Motor neuron (in vitro differentiated cells): ENCODE measurements around the gene RHOC. TPM values are rescaled to one million over a fixed set of nuclear protein-coding genes. Genes with fewer than 3 reads are reported as not detected.

Experiments used
- ATAC-seq, 8 experiments: fragments of 200-7000 bp; cut with Tn5 transposase; replicated peaks in 6 of 8; 2 replicates each; pipeline ENCODE4 v1.8.0; 2021; ENCODE audit warnings: mild to moderate bottlenecking in 8 of 8, moderate library complexity in 8 of 8
- H3K27ac ChIP-seq, 2 donors: fragments of 250-450 bp; sonication (Bioruptor Pico); 2 replicates each; pipeline ENCODE4 v1.9.0; 2021; ENCODE audit warnings: antibody characterized with exemption in 2 of 2, mild to moderate bottlenecking in 2 of 2, moderate library complexity in 1 of 2
- H3K4me1 ChIP-seq, 2 donors: fragments of 250-450 bp; sonication (Bioruptor Pico); replicated peaks in 1 of 2; 2 replicates each; pipeline ENCODE4 v1.6.1; 2021; ENCODE audit warnings: antibody characterized with exemption in 2 of 2, mild to moderate bottlenecking in 2 of 2, moderate library complexity in 1 of 2
- H3K4me3 ChIP-seq, 5 donors: fragments of 250-450 bp; sonication (Bioruptor Pico); 2 replicates each; pipeline ENCODE4 v1.9.0; 2021; ENCODE audit warnings: antibody characterized with exemption in 5 of 5, mild to moderate bottlenecking in 5 of 5, moderate library complexity in 4 of 5
- WGBS, 10 experiments: fragments of 450-650 bp; shearing (Covaris generic); methylation state at CpG; one replicate each; pipeline ENCODE4 v1.0.0; 2022; 5-methylcytosine and 5-hydroxymethylcytosine counted together
- in situ Hi-C, 9 experiments: fragments of 400-800 bp; cut with MboI; loops; one replicate each; pipeline ENCODE4 v1.15.0; 2021; ENCODE audit warnings: low sequenced_read_pairs in 9 of 9, low pct_unique_long_range_greater_than_20kb in 2 of 9; ENCODE audit not compliant: unreplicated experiment in 9 of 9
- total RNA-seq, 8 experiments: library from RNA; unstranded; fragments of 300-600 nt; gene quantifications; 2 replicates each; pipeline versions ENCODE4 v1.2.3 to v1.2.4, GENCODE V29; 2022

Gene RHOC
- total RNA-seq, 8 experiments from 2014 or later: 57.4 to 468 (median 89.6) TPM

DNA sequence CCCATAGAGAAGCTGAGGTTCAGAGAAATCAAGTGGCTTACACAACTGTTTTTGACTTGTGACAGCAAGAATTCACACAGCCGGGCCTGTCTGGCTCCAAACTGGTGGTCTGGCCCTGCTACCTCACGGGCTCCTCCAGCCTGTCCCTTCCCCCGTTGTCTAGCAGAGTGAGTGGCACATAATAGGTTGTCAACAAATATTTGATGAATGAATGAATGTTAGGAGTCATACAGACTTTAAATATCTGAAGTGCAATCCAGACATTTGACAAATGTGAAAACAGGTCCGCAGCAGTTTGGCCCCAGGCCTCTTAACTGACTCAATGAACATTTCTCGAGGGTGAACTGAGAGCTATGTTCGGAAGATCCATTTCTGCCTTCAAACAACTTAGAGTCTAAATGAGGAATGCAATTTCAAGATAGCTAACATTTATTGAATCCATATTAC lies 1.1 kb upstream of the RHOC start:
- in situ Hi-C loops: loop anchor here in 5 of 9 experiments (10.0 to 25.0 kb wide), 3 partner anchors 313 to 354 kb away; partner anchors contain the start of genes CTTNBP2NL (in 3 of the 5) and LRIG2 (in 2 of the 5)
- 36 to 97% (median 82%) methylated on average over 3 to 6 of the region's 6 CpGs; no CpG with 5 or more reads in 1 of the 10 experiments for WGBS, 10 experiments
- no peak for ATAC-seq
- H3K4me3 ChIP-seq: no peak overlapping the region
- peaks cover 20 to 21% of the 10 kb centered on the region in 2 donors for H3K4me1 ChIP-seq
- H3K27ac ChIP-seq: no peak overlapping the region

DNA sequence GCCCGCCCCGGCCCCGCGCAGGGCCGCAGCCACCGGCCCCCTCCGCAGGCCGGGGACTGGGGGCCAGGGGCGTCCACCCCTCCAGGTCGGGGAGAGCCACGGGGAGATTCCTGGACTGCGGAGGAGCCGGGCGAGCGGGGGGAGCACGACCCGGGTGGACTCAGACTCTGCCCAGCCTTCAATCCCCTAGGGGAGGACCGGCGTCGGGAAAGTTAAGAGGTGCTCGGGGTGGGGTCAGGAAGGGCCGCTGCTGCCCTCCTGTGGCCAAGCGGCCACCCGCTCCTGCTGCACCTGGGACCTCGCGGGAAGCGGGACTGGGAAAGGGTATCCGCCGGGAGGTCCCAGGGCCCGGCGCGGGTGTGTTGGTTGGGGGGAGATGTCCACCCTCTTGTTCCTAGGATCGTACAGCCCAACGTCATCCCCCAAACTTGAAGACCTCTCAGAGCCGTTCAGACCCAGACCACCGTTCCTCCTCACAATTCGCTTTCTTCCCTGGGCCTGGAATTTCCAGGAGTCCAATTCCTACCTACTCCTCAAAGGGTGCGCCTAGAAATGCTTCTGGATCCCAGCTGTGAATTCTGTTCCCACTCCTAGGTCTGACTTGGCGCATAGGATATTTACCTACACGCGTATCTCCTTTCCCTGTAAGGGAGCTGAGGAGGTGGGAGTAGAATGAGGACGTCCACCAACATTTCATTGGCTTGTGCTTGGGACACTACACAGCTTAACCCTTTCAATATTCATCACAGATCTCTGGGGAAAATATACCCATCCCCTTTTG lies 484 bp upstream of the RHOC start:
- 0 to 35% (median 19%) methylated on average over 1 to 13 of the region's 42 CpGs; no CpG with 5 or more reads in 4 of the 10 experiments for WGBS, 10 experiments
- Histone ChIP-seq H3K4me1 (peaks cover 21% of the 10 kb centered on the region in 2 donors), H3K27ac (peak overlapping the region in 1 of 2 donors; percentile 30), H3K4me3 (peak overlapping the region; percentile 40 to 81 (median 47))
- in situ Hi-C loops: loop anchor here in 5 of 9 experiments (10.0 to 25.0 kb wide), 3 partner anchors 313 to 355 kb away; partner anchors contain the start of genes CTTNBP2NL (in 3 of the 5) and LRIG2 (in 2 of the 5)
- peak; percentile 52 to 80 (median 70) for ATAC-seq

DNA sequence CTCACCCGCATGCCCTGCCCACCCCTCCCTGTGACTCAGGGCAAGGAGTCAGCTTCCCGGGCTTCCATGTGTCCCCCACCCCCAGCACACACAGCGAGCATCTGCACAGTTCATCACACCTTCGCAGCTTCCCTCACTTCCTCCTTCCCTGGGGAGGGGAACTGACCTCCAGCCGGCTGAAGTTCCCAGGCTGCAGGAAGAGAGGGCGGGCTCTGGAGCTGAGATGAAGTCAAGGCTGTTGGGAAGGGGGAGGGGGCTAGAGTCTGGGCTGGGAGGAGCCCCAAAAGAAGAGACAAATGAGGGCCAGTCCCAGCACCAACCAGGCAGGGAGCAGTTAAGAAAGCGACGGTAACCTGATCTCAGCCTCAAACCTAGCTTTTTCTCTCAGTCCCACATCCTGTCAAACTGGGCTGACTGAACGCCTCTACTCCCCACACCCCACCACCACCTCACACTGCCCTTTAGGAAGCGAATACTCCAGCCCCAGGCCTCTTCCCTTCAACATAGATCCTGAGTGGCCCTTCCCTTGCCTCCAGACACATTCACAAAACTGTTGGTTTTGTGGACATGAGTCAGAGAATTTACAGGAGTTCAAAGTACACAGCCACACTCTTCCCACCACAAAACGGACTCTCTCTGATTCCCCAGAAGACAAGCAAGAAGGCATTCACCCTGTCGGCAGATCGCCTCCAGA lies 1.8 kb downstream of the RHOC start:
- 0 to 39% (median 10%) methylated on average over 1 to 5 of the region's 13 CpGs; no CpG with 5 or more reads in 3 of the 10 experiments for WGBS, 10 experiments
- Histone ChIP-seq H3K27ac (peak overlapping the region in 1 of 2 donors; percentile 62), H3K4me3 (peak overlapping the region in 3 of 5 donors; percentile 47 to 81 (median 72)), H3K4me1 (peaks cover 30 to 36% of the 10 kb centered on the region in 2 donors)
- ATAC-seq: peak; percentile 42 to 71 (median 53)
- in situ Hi-C loops: loop anchor here in 5 of 9 experiments (10.0 to 25.0 kb wide), 3 partner anchors 310 to 357 kb away; partner anchors contain the start of genes CTTNBP2NL (in 3 of the 5) and LRIG2 (in 2 of the 5)

DNA sequence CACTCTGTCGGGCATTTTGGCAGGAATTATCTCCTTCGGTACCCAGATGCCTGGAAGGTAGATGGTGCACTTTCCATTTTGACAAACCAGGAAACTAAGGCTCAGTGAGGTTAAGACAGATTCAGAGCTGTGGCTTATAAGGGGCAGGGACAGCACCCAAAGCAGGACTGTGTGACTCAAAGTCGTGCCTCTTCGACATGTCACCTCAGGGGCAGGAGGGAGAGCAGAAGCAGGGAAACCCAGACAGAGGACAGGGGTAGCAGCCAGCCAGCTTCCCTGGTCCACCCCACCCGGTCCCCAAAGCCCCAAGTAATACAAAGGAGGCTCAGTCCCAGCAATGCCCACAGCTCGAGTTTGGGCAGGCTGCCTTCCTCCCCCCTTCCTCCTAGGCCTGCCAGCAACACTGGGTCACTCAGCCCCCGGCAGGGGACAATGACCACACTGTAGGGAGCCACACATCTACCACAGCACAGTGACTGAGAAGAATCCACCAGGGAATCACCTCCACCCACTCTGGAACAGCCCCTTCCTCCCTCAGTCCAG lies 2.5 kb downstream of the RHOC start:
- in situ Hi-C loops: loop anchor here in 5 of 9 experiments (10.0 to 25.0 kb wide), 3 partner anchors 310 to 358 kb away; partner anchors contain the start of genes CTTNBP2NL (in 3 of the 5) and LRIG2 (in 2 of the 5)
- peak in 1 of 8 experiments; percentile 41 for ATAC-seq
- Histone ChIP-seq H3K4me1 (peaks cover 30 to 39% of the 10 kb centered on the region in 2 donors), H3K27ac (peak overlapping the region in 1 of 2 donors; percentile 59), H3K4me3 (peak overlapping the region in 3 of 5 donors; percentile 47 to 81 (median 72))
- WGBS, 10 experiments: 60 to 94% (median 66%) methylated on average over 1 to 6 of the region's 7 CpGs; no CpG with 5 or more reads in 6 of the 10 experiments

DNA sequence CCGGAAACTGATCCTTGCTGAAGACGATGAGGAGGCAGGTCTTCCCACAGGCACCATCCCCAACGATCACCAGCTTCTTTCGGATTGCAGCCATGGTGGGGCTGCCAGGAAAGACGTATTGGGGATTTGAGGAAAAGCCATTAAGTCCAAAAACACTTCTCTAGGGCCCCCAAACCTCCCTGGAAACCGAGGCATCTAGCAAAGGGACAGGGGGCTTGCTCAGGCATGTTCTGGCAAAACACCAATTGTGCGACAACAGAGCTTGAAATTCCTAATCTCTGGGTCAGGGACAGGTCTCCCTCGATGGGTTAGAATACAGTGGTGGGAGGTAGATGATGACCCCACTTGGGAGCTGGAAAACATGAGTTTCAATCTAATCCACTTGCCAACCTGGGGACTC lies 3.2 kb downstream of the RHOC start:
- Histone ChIP-seq H3K4me3 (no peak overlapping the region), H3K27ac (no peak overlapping the region), H3K4me1 (peaks cover 30 to 39% of the 10 kb centered on the region in 2 donors)
- WGBS, 10 experiments: 88 to 100% (median 98%) methylated on average over 1 to 8 of the region's 8 CpGs; no CpG with 5 or more reads in 6 of the 10 experiments
- in situ Hi-C loops: loop anchor here in 5 of 9 experiments (10.0 to 25.0 kb wide), 3 partner anchors 309 to 359 kb away; partner anchors contain the start of genes CTTNBP2NL (in 3 of the 5) and LRIG2 (in 2 of the 5)
- ATAC-seq: no peak

DNA sequence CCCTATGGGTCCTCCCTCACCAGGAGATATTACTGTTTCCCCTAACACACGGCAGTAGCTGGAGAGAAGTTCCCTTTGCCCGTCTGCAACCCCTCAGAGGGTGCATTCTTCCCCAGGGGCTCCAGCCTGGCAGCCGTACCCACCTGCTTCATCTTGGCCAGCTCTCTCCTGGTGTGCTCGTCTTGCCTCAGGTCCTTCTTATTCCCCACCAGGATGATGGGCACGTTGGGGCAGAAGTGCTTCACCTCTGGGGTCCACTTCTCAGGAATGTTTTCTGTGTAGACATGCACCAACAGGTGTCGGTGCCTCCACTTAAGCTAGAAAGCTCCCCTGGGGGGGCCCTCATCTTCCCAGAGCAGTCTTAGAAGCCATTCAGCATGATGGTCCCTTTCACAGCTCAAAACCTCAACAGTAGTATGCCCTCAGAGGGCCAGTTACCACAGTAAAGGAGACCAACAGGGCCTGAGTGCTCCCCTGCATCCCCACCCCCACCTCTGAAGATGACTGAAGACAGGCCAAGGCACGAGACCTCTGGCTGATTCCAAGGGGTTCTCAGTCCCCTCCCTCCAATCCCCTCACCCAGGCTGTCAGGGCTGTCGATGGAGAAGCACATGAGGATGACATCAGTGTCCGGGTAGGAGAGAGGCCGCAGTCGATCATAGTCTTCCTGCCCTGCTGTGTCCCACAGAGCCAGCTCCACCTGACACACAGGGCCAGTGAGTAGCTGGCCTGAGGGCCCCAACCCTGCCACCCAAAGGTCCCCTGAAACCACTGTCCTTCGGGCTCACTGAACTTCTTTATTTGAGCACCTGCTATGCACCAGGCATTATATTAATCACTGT lies 4.3 kb downstream of the RHOC start:
- in situ Hi-C loops: loop anchor here in 5 of 9 experiments (10.0 to 25.0 kb wide), 3 partner anchors 308 to 360 kb away; partner anchors contain the start of genes CTTNBP2NL (in 3 of the 5) and LRIG2 (in 2 of the 5)
- H3K27ac ChIP-seq: no peak overlapping the region
- peaks cover 30 to 39% of the 10 kb centered on the region in 2 donors for H3K4me1 ChIP-seq
- H3K4me3 ChIP-seq: no peak overlapping the region
- peak in 4 of 8 experiments; percentile 1 to 18 (median 6) for ATAC-seq
- 80 to 100% (median 88%) methylated on average over 1 to 7 of the region's 12 CpGs; no CpG with 5 or more reads in 2 of the 10 experiments for WGBS, 10 experiments

DNA sequence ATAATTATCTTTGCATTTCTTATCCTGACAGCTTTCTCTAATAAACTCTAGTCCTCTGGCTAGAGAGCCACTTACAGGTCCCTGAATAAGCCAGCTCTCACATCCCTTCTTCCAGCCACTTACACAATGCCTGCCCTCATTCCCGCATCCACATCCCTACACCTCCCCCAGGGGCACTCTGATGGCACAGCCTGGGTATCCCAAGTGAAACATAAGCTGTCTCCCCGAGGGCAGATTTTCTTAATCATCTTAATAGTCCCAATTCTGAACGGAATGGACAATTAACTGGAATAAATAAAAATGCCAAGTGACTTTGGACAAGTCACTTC lies 4.9 kb downstream of the RHOC start:
- WGBS, 10 experiments: 20 to 100% (median 70%) methylated on average over 1 to 3 of the region's 3 CpGs; no CpG with 5 or more reads in 2 of the 10 experiments
- no peak overlapping the region for H3K27ac ChIP-seq
- in situ Hi-C loops: loop anchor here in 5 of 9 experiments (10.0 to 25.0 kb wide), 3 partner anchors 307 to 360 kb away; partner anchors contain the start of genes CTTNBP2NL (in 3 of the 5) and LRIG2 (in 2 of the 5)
- peaks cover 30 to 39% of the 10 kb centered on the region in 2 donors for H3K4me1 ChIP-seq
- ATAC-seq: no peak
- no peak overlapping the region for H3K4me3 ChIP-seq

DNA sequence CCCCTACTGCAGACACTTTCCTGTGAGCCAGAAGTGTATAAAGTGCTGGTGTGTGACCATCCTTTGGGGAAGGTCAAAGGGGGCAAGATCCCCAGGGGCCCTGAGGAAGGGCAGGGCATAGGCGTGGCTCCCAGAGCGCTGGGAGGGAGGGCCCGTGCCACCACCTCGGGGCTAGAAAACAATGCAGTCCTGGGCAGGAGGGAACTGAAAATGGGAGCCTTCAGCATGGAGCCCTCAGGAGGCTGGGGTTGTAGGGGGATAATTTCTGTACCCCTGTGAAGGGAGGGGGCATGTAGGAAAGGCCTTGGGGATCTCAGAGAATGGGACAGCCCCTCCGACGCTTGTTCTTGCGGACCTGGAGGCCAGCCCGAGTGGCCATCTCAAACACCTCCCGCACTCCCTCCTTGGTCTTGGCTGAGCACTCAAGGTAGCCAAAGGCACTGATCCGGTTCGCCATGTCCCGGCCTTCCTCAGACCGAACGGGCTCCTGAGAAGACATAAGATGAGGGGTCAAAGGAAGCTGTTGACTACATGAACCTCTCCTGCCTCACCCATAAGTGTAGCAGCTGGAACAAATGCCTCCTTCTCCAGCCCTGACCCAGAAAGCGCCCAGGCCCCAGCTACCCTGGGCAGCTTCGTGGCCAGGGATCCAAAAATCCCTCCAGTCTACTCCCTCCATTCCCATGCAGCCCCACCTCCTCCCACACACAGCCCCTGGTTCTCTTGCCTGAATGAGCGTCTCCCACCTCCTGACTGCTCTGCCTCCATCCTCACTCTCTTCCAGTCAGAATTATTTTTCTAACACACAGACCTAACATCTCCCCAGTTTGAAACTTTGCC lies 5.5 kb downstream of the RHOC start:
- in situ Hi-C loops: loop anchor here in 5 of 9 experiments (10.0 to 25.0 kb wide), 3 partner anchors 307 to 361 kb away; partner anchors contain the start of genes CTTNBP2NL (in 3 of the 5) and LRIG2 (in 2 of the 5)
- Histone ChIP-seq H3K4me1 (peaks cover 30 to 39% of the 10 kb centered on the region in 2 donors), H3K4me3 (no peak overlapping the region), H3K27ac (peak overlapping the region in 1 of 2 donors; percentile 57)
- WGBS, 10 experiments: 80 to 100% (median 95%) methylated on average over 1 to 12 of the region's 17 CpGs; no CpG with 5 or more reads in 5 of the 10 experiments
- ATAC-seq: peak in 2 of 8 experiments; percentile 0

DNA sequence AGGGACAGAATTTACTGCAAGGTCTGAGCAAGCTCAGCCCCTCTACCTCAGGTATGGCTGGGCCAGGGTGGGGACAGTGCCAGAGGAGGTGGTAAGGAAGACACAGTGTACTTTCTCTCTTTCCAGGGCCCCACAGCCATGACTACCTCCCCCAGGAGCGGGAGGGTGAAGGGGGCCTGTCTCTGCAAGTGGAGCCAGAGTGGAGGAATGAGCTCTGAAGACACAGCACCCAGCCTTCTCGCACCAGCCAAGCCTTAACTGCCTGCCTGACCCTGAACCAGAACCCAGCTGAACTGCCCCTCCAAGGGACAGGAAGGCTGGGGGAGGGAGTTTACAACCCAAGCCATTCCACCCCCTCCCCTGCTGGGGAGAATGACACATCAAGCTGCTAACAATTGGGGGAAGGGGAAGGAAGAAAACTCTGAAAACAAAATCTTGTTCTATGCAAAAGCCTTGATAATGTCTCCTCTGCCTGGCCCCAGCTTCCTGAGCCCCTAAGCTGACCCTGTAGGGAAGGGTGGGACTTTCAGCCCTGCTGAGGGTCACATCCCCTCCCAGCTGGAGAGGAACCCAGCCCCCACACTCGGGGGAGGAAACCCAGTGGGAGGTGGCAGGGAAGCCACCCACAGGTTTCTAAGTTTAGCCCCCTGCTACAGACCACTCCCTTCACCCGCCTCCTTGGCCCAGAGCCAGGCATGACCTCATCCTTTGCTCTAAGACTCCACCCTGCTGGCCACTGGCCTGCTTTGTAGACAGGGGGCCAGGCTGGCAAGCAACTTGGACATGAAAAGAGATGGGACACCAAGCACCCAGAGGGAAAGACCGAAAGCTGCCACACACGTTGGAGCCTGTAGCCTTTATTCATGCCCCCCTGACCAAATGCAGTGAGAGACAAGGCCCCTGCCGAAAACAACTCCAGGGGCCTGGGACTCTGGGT lies 6.4 kb downstream of the RHOC start:
- in situ Hi-C loops: loop anchor here in 5 of 9 experiments (10.0 to 25.0 kb wide), 3 partner anchors 306 to 362 kb away; partner anchors contain the start of genes CTTNBP2NL (in 3 of the 5) and LRIG2 (in 2 of the 5)

More for the DNA sequence above, 6.4 kb downstream of the RHOC start:
- Histone ChIP-seq H3K4me1 (peaks cover 24 to 33% of the 10 kb centered on the region in 2 donors), H3K4me3 (no peak overlapping the region), H3K27ac (peak overlapping the region; percentile 19 to 57)
- 19 to 100% (median 43%) methylated on average over 1 to 5 of the region's 7 CpGs; no CpG with 5 or more reads in 5 of the 10 experiments for whole genome bisulfite sequencing, 10 experiments
- ATAC-seq: peak; percentile 22 to 75 (median 68)
